Neuronal stem cell (in vitro differentiated cells): ENCODE data around the gene BORCS5.

ENCODE experiments used
- DNase-seq: peaks from one replicate; pipeline ENCODE4 v3.0.0-alpha.2; 2013; ENCODE audit warnings: low spot score
- H2AFZ ChIP-seq: one replicate; pipeline ENCODE4 v1.6.1; 2013; ENCODE audit warnings: mild to moderate bottlenecking, low read length, inconsistent platforms
- H2AK5ac ChIP-seq: 2 replicates; pipeline ENCODE4 v1.6.1; 2013; ENCODE audit warnings: low read depth, mild to moderate bottlenecking, inconsistent platforms, low read length, moderate library complexity, mixed read lengths
- H2BK120ac ChIP-seq: 2 replicates; pipeline ENCODE4 v1.6.1; 2013; ENCODE audit warnings: low read depth, mild to moderate bottlenecking, inconsistent platforms, low read length, moderate library complexity, mixed read lengths
- H2BK12ac ChIP-seq: one replicate; pipeline ENCODE4 v1.6.1; 2013; ENCODE audit warnings: low read length, inconsistent platforms
- H2BK15ac ChIP-seq: 2 replicates; pipeline ENCODE4 v1.6.1; 2013; ENCODE audit warnings: mild to moderate bottlenecking, low read length, inconsistent platforms, mixed read lengths
- H2BK5ac ChIP-seq: one replicate; pipeline ENCODE4 v1.6.1; 2013; ENCODE audit warnings: inconsistent platforms, mild to moderate bottlenecking, low read length, moderate library complexity
- H3K14ac ChIP-seq: one replicate; pipeline ENCODE4 v1.6.1; 2013; ENCODE audit warnings: low read length, inconsistent platforms
- H3K18ac ChIP-seq: 2 replicates; pipeline ENCODE4 v1.6.1; 2013; ENCODE audit warnings: low read length, inconsistent platforms
- H3K23ac ChIP-seq: 2 replicates; pipeline ENCODE4 v1.6.1; 2013; ENCODE audit warnings: low read depth, mild to moderate bottlenecking, mixed read lengths, low read length, inconsistent platforms; ENCODE audit not compliant: poor library complexity
- H3K27ac ChIP-seq: replicated peaks from 3 replicates; pipeline ENCODE4 v1.5.1; 2013; ENCODE audit warnings: low read length, inconsistent platforms
- H3K27me3 ChIP-seq, 3 experiments: 2 replicates each; pipeline ENCODE4 v1.6.1; 2013; ENCODE audit warnings: low read length in 3 of 3, mild to moderate bottlenecking in 2 of 3, inconsistent platforms in 1 of 3, low read depth in 1 of 3, mixed read lengths in 1 of 3, moderate library complexity in 1 of 3; ENCODE audit not compliant: control insufficient read depth in 3 of 3, insufficient read depth in 3 of 3
- H3K36me3 ChIP-seq, 2 donors: replicated peaks in 1 of 2; 2 replicates each; pipeline ENCODE4 v1.6.1; 2013; ENCODE audit warnings: low read length in 2 of 2; ENCODE audit not compliant: control insufficient read depth in 2 of 2, insufficient read depth in 2 of 2
- H3K4ac ChIP-seq: 2 replicates; pipeline ENCODE4 v1.6.1; 2013; ENCODE audit warnings: inconsistent platforms, mild to moderate bottlenecking, low read length, moderate library complexity
- H3K4me1 ChIP-seq, 2 donors: 1 replicate in 1 of 2; 2 replicates in 1 of 2; pipeline ENCODE4 v1.6.1; 2013; ENCODE audit warnings: low read length in 2 of 2, low read depth in 1 of 2; ENCODE audit not compliant: control insufficient read depth in 2 of 2, insufficient read depth in 1 of 2
- H3K4me2 ChIP-seq: one replicate; pipeline ENCODE4 v1.6.1; 2013; ENCODE audit warnings: mild to moderate bottlenecking, low read length, inconsistent platforms; ENCODE audit not compliant: insufficient read depth, poor library complexity, severe bottlenecking
- H3K4me3 ChIP-seq, 2 donors: 2 replicates each; pipeline ENCODE4 v1.5.1; 2013; ENCODE audit warnings: low read length in 2 of 2, mild to moderate bottlenecking in 2 of 2, inconsistent platforms in 1 of 2, moderate library complexity in 1 of 2
- H3K79me1 ChIP-seq: one replicate; pipeline ENCODE4 v1.6.1; 2013; ENCODE audit warnings: low read depth, mild to moderate bottlenecking, inconsistent platforms, low read length, moderate library complexity
- H3K9ac ChIP-seq: one replicate; pipeline ENCODE4 v1.6.1; 2013; ENCODE audit warnings: mild to moderate bottlenecking, low read depth, low read length, inconsistent platforms; ENCODE audit not compliant: poor library complexity
- H3K9me3 ChIP-seq, 2 donors: replicated peaks in 1 of 2; 2 replicates each; pipeline versions ENCODE3 to v1.6.1; 2013; ENCODE audit warnings: low read length in 2 of 2, mild to moderate bottlenecking in 2 of 2, inconsistent platforms in 1 of 2, low read depth in 1 of 2, mixed read lengths in 1 of 2, moderate library complexity in 1 of 2; ENCODE audit not compliant: control insufficient read depth in 2 of 2, insufficient read depth in 1 of 2
- H4K8ac ChIP-seq: one replicate; pipeline ENCODE4 v1.6.1; 2013; ENCODE audit warnings: low read depth, mild to moderate bottlenecking, inconsistent platforms, low read length, moderate library complexity
- H4K91ac ChIP-seq: one replicate; pipeline ENCODE4 v1.6.1; 2013; ENCODE audit warnings: low read length, low read depth, mild to moderate bottlenecking, inconsistent platforms; ENCODE audit not compliant: poor library complexity
- WGBS, 2 donors: extraction: QIAGEN DNeasy Blood & Tissue Kit; methylation state at CpG; one replicate each; pipeline ENCODE4 v1.1.7; 2013; ENCODE audit warnings: missing lambda C conversion rate in 2 of 2, mixed read lengths in 1 of 2; ENCODE audit not compliant: insufficient read length in 2 of 2, insufficient replicate concordance in 1 of 2; ENCODE audit errors: extremely low coverage in 2 of 2; 5-methylcytosine and 5-hydroxymethylcytosine counted together

The BORCS5 gene

GRCh38 chr12:12451098-12451497, 94.2 kb downstream of the BORCS5 start:
- H3K9ac ChIP-seq, result no peak overlapping the region
- no peak overlapping the region for H2BK12ac ChIP-seq
- no peak overlapping the region for H4K91ac ChIP-seq
- H3K27me3 ChIP-seq, result no peaks in the 10 kb centered on the region
- no peaks in the 10 kb centered on the region for H3K9me3 ChIP-seq
- no peak overlapping the region for H4K8ac ChIP-seq
- H2AFZ ChIP-seq, result no peak overlapping the region
- no peaks in the 10 kb centered on the region for H3K79me1 ChIP-seq
- no peak overlapping the region for H3K27ac ChIP-seq
- no peaks in the 10 kb centered on the region for H3K4me1 ChIP-seq
- no peak for DNase-seq
- H3K23ac ChIP-seq, result no peak overlapping the region
- H3K4me2 ChIP-seq, result no peak overlapping the region
- H3K18ac ChIP-seq, result no peak overlapping the region
- no peak overlapping the region for H2AK5ac ChIP-seq
- no peaks in the 10 kb centered on the region for H3K36me3 ChIP-seq
- H3K4ac ChIP-seq, result no peak overlapping the region
- H3K14ac ChIP-seq, result no peak overlapping the region
- H2BK5ac ChIP-seq, result no peak overlapping the region
- WGBS, 2 donors, result no CpG with 5 or more reads among the region's 4 CpGs
- no peak overlapping the region for H2BK120ac ChIP-seq
- H3K4me3 ChIP-seq, result no peak overlapping the region
- H2BK15ac ChIP-seq, result no peak overlapping the region

GRCh38 chr12:12452326-12452902, 95.5 kb downstream of the BORCS5 start:
- Histone ChIP-seq H2AFZ (no peak overlapping the region), H3K9ac (no peak overlapping the region), H3K27ac (no peak overlapping the region), H3K4ac (no peak overlapping the region), H2BK120ac (no peak overlapping the region), H4K8ac (no peak overlapping the region), H3K14ac (no peak overlapping the region), H3K4me2 (no peak overlapping the region), H3K23ac (no peak overlapping the region), H3K27me3 (no peaks in the 10 kb centered on the region), H2AK5ac (no peak overlapping the region), H2BK15ac (no peak overlapping the region), H2BK5ac (no peak overlapping the region), H3K79me1 (no peaks in the 10 kb centered on the region), H3K4me1 (no peaks in the 10 kb centered on the region), H3K36me3 (no peaks in the 10 kb centered on the region), H4K91ac (no peak overlapping the region), H3K9me3 (no peaks in the 10 kb centered on the region), H2BK12ac (no peak overlapping the region), H3K18ac (no peak overlapping the region), H3K4me3 (no peak overlapping the region)
- no CpG with 5 or more reads among the region's 21 CpGs for WGBS, 2 donors
- no peak for DNase-seq

- Histone ChIP-seq H3K14ac (no peak overlapping the region), H2BK5ac (no peak overlapping the region), H2BK15ac (no peak overlapping the region), H3K36me3 (no peaks in the 10 kb centered on the region), H3K9me3 (no peaks in the 10 kb centered on the region), H3K27ac (no peak overlapping the region), H3K79me1 (no peaks in the 10 kb centered on the region), H3K18ac (no peak overlapping the region), H4K8ac (no peak overlapping the region), H2AFZ (no peak overlapping the region), H4K91ac (no peak overlapping the region), H3K23ac (no peak overlapping the region), H2AK5ac (no peak overlapping the region), H3K27me3 (no peaks in the 10 kb centered on the region), H2BK12ac (no peak overlapping the region), H3K4me1 (no peaks in the 10 kb centered on the region), H2BK120ac (no peak overlapping the region), H3K4ac (no peak overlapping the region), H3K4me3 (no peak overlapping the region), H3K9ac (no peak overlapping the region), H3K4me2 (no peak overlapping the region)
- no peak for DNase-seq
- no CpG with 5 or more reads among the region's 1 CpG for WGBS, 2 donors
These were observed 96.8 kb downstream of the BORCS5 start for GRCh38 chr12:12453635-12454034.

- H3K4me2 ChIP-seq, result no peak overlapping the region
- H4K91ac ChIP-seq, result no peak overlapping the region
- no peak overlapping the region for H3K18ac ChIP-seq
- H3K9me3 ChIP-seq, result no peaks in the 10 kb centered on the region
- H2BK15ac ChIP-seq, result no peak overlapping the region
- H2BK5ac ChIP-seq, result no peak overlapping the region
- no peaks in the 10 kb centered on the region for H3K4me1 ChIP-seq
- H2BK120ac ChIP-seq, result no peak overlapping the region
- H3K27ac ChIP-seq, result no peak overlapping the region
- H3K27me3 ChIP-seq, result no peaks in the 10 kb centered on the region
- H3K9ac ChIP-seq, result no peak overlapping the region
- H3K4ac ChIP-seq, result no peak overlapping the region
- no peak for DNase-seq
- H3K23ac ChIP-seq, result no peak overlapping the region
- H4K8ac ChIP-seq, result no peak overlapping the region
- no peak overlapping the region for H3K4me3 ChIP-seq
- no peaks in the 10 kb centered on the region for H3K36me3 ChIP-seq
- no peak overlapping the region for H2BK12ac ChIP-seq
- no peak overlapping the region for H2AK5ac ChIP-seq
- no peak overlapping the region for H3K14ac ChIP-seq
- no peaks in the 10 kb centered on the region for H3K79me1 ChIP-seq
- H2AFZ ChIP-seq, result no peak overlapping the region
These were observed 97.4 kb downstream of the BORCS5 start for GRCh38 chr12:12454315-12454714.
